ENCODE data around the gene TTBK2.

TTBK2 gene

GRCh38 chr15:42940527-42940926 lies 19.9 kb upstream of the TTBK2 start:
- no peak for TF ChIP-seq EP300 (IDR thresholded peaks at IDR 0.05; ENCODE audit: borderline replicate concordance)
- TF ChIP-seq NFIC (IDR thresholded peaks at IDR 0.05): no peak
- TF ChIP-seq ZBTB7A (IDR thresholded peaks at IDR 0.05; ENCODE audit: low read depth): no peak
- TF ChIP-seq REST (IDR thresholded peaks at IDR 0.05; ENCODE audit: low read depth): no peak
- TF ChIP-seq CEBPB (IDR thresholded peaks at IDR 0.05): no peak
- TF ChIP-seq USF1 (IDR thresholded peaks at IDR 0.05): no peak
- TF ChIP-seq EGR1 (IDR thresholded peaks at IDR 0.05): no peak
- TF ChIP-seq TEAD4 (IDR thresholded peaks at IDR 0.05): no peak
- no peak for TF ChIP-seq MAX (IDR thresholded peaks at IDR 0.05)
- TF ChIP-seq FOXM1 (IDR thresholded peaks at IDR 0.05; ENCODE audit: borderline replicate concordance, low read depth): no peak

- TF ChIP-seq REST (IDR thresholded peaks at IDR 0.05; ENCODE audit: low read depth) (no peak), NFIC (IDR thresholded peaks at IDR 0.05) (no peak), CEBPB (IDR thresholded peaks at IDR 0.05) (no peak), ZBTB7A (IDR thresholded peaks at IDR 0.05; ENCODE audit: low read depth) (no peak)
Observed at GRCh38 chr15:42939841-42940240, 19.3 kb upstream of the TTBK2 start.

- TF ChIP-seq REST (IDR thresholded peaks at IDR 0.05; ENCODE audit: low read depth) (no peak), RAD21 (IDR thresholded peaks at IDR 0.05; ENCODE audit: low read depth) (no peak), TAF1 (IDR thresholded peaks at IDR 0.05; ENCODE audit: low read depth) (no peak), CREB1 (IDR thresholded peaks at IDR 0.05; ENCODE audit: low read depth) (no peak), MAX (IDR thresholded peaks at IDR 0.05) (no peak), CEBPB (IDR thresholded peaks at IDR 0.05) (no peak), USF1 (IDR thresholded peaks at IDR 0.05) (no peak), NFIC (IDR thresholded peaks at IDR 0.05) (no peak), EGR1 (IDR thresholded peaks at IDR 0.05) (no peak), YY1 (IDR thresholded peaks at IDR 0.05; ENCODE audit: low read depth) (no peak), TEAD4 (IDR thresholded peaks at IDR 0.05) (no peak), TCF12 (IDR thresholded peaks at IDR 0.05; ENCODE audit: low read depth) (no peak), FOXM1 (IDR thresholded peaks at IDR 0.05; ENCODE audit: borderline replicate concordance, low read depth) (no peak)
Observed at GRCh38 chr15:42937143-42937542, 16.6 kb upstream of the TTBK2 start.

GRCh38 chr15:42933886-42934667 lies 13.5 kb upstream of the TTBK2 start:
- TF ChIP-seq FOXM1 (IDR thresholded peaks at IDR 0.05; ENCODE audit: borderline replicate concordance, low read depth) (no peak), TAF1 (IDR thresholded peaks at IDR 0.05; ENCODE audit: low read depth) (no peak), YY1 (IDR thresholded peaks at IDR 0.05; ENCODE audit: low read depth) (no peak)

Measured in Ishikawa (cell line).